WTC11 (cell line): Measurements from ENCODE around the gene ANKRD11.

Source experiments
- NR2C2 ChIP-seq: sonication (generic); formaldehyde crosslinking; IDR thresholded peaks from 2 replicates; pipeline ENCODE4 v1.8.0; 2022; ENCODE audit warnings: mild to moderate bottlenecking, missing genetic modification reagents
- NR3C1 ChIP-seq: sonication (generic); formaldehyde crosslinking; conservative IDR thresholded peaks from 2 replicates; pipeline ENCODE4 v1.8.1; 2023; ENCODE audit warnings: low read depth, mild to moderate bottlenecking, missing genetic modification reagents
- PRRX2 ChIP-seq: fragments of 250-450 bp; sonication (Bioruptor Pico); IDR thresholded peaks from 2 replicates; pipeline ENCODE4 v1.8.0; 2021; ENCODE audit warnings: mild to moderate bottlenecking
- RELA ChIP-seq: sonication (generic); formaldehyde crosslinking; IDR thresholded peaks from 2 replicates; pipeline ENCODE4 v1.8.1; 2022; ENCODE audit warnings: missing genetic modification reagents, mild to moderate bottlenecking, borderline replicate concordance
- TCF7 ChIP-seq: sonication (generic); formaldehyde crosslinking; IDR thresholded peaks from 2 replicates; pipeline ENCODE4 v1.8.0; 2022; ENCODE audit warnings: mild to moderate bottlenecking, low read depth, missing genetic modification reagents, moderate library complexity
- TF ChIP-seq, protein P1 (sequence below): fragments of 200-600 bp; IDR thresholded peaks from 2 replicates; pipeline ENCODE4 v1.8.0; 2022; ENCODE audit warnings: antibody characterized with exemption
- TF ChIP-seq, protein P2 (sequence below): sonication (generic); formaldehyde crosslinking; conservative IDR thresholded peaks from 2 replicates; pipeline ENCODE4 v1.8.1; 2022; ENCODE audit warnings: mild to moderate bottlenecking, missing genetic modification reagents

DNA sequence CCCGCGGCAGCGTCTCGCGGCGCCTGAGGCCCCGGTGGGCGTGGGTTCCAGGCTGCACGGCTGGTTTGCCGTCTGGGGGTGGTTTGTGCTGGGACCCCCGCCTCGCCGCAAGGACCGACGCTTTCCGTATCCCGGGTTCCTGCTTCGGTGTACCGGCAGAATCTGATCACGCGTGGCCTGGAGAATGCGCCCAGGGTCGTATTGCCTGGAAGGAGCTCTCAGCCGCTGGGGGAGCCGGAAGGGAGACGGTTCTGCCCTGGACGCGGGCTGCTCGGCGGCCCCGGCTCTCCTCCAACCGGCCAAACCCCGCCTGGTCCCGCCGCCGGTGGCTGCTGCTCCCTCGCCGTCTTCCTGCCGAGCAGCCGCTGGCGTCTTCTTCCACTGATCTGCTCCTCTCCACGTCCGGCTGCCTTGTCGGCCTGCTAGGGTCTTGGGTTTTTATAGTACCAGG, 233.1 kb downstream of the ANKRD11 start:
- TF ChIP-seq, protein P1, sequence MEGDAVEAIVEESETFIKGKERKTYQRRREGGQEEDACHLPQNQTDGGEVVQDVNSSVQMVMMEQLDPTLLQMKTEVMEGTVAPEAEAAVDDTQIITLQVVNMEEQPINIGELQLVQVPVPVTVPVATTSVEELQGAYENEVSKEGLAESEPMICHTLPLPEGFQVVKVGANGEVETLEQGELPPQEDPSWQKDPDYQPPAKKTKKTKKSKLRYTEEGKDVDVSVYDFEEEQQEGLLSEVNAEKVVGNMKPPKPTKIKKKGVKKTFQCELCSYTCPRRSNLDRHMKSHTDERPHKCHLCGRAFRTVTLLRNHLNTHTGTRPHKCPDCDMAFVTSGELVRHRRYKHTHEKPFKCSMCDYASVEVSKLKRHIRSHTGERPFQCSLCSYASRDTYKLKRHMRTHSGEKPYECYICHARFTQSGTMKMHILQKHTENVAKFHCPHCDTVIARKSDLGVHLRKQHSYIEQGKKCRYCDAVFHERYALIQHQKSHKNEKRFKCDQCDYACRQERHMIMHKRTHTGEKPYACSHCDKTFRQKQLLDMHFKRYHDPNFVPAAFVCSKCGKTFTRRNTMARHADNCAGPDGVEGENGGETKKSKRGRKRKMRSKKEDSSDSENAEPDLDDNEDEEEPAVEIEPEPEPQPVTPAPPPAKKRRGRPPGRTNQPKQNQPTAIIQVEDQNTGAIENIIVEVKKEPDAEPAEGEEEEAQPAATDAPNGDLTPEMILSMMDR, result no peak
- no peak for TF ChIP-seq NR2C2 (CRISPR knock-in tag)
- no peak for TF ChIP-seq RELA (CRISPR knock-in tag)
- TF ChIP-seq TCF7 (CRISPR knock-in tag), result no peak
- TF ChIP-seq NR3C1 (CRISPR knock-in tag), result no peak
- TF ChIP-seq, protein P2, sequence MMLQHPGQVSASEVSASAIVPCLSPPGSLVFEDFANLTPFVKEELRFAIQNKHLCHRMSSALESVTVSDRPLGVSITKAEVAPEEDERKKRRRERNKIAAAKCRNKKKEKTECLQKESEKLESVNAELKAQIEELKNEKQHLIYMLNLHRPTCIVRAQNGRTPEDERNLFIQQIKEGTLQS (CRISPR knock-in tag), result no peak
- TF ChIP-seq PRRX2 (CRISPR knock-in tag), result no peak
